NCI-H2227 (cell line): ENCODE measurements around the gene NCAPD3.
"Not testable (repeated sequence)": the region's sequence is repeated elsewhere in the genome, so short reads cannot be mapped to it uniquely, and the experiment has no call there.

Source experiments
- DNase-seq: peaks from one replicate; lab custom pipeline; 2025; ENCODE audit not compliant: unreplicated experiment; lab: John Stamatoyannopoulos, UW

NCAPD3 gene

GRCh38 chr11:134224710-134225664 lies 1.2 kb upstream of the NCAPD3 start:
- peak; percentile 67 for DNase-seq

- DNase-seq: no peak
These were observed 646 bp downstream of the NCAPD3 start for GRCh38 chr11:134223121-134223520.

- DNase-seq: no peak
These were observed 7.0 kb downstream of the NCAPD3 start for GRCh38 chr11:134216816-134217215.

GRCh38 chr11:134215836-134216235 lies 7.9 kb downstream of the NCAPD3 start:
- DNase-seq: no peak

- DNase-seq: peak; percentile 32
These were observed 16.1 kb downstream of the NCAPD3 start for GRCh38 chr11:134207538-134208239.

- no peak for DNase-seq
These were observed 17.6 kb downstream of the NCAPD3 start for GRCh38 chr11:134206185-134206584.

GRCh38 chr11:134205729-134206128 lies 18.0 kb downstream of the NCAPD3 start:
- DNase-seq: no peak

GRCh38 chr11:134202661-134203060 lies 21.1 kb downstream of the NCAPD3 start:
- no peak for DNase-seq

GRCh38 chr11:134200688-134201087 lies 23.1 kb downstream of the NCAPD3 start:
- no peak for DNase-seq

- DNase-seq: no peak
These were observed 24.2 kb downstream of the NCAPD3 start for GRCh38 chr11:134199531-134199930.

GRCh38 chr11:134196756-134197155 lies 27.0 kb downstream of the NCAPD3 start:
- DNase-seq: no peak

- not testable (repeated sequence) for DNase-seq
These were observed 35.7 kb downstream of the NCAPD3 start for GRCh38 chr11:134188092-134188491.

GRCh38 chr11:134181707-134182106 lies 42.1 kb downstream of the NCAPD3 start:
- no peak for DNase-seq

GRCh38 chr11:134178032-134178674 lies 45.6 kb downstream of the NCAPD3 start:
- no peak for DNase-seq

- DNase-seq: no peak
These were observed 47.5 kb downstream of the NCAPD3 start for GRCh38 chr11:134176284-134176683.

GRCh38 chr11:134173296-134173695 lies 50.5 kb downstream of the NCAPD3 start:
- no peak for DNase-seq

- DNase-seq: no peak
These were observed 51.8 kb downstream of the NCAPD3 start for GRCh38 chr11:134171951-134172350.

GRCh38 chr11:134170919-134171281 lies 52.9 kb downstream of the NCAPD3 start:
- DNase-seq: no peak

- DNase-seq: no peak
These were observed 53.4 kb downstream of the NCAPD3 start for GRCh38 chr11:134170177-134170918.

GRCh38 chr11:134164490-134165370 lies 59.0 kb downstream of the NCAPD3 start:
- no peak for DNase-seq
